B cell (primary cell): Measurements from ENCODE around the gene DISP2. TPM values are rescaled to one million over a fixed set of nuclear protein-coding genes. Genes with fewer than 3 reads are reported as not detected.

Experiments
- ATAC-seq: fragments of 200-7000 bp; cut with Tn5 transposase; one replicate; pipeline ENCODE4 v1.10.0; 2021; ENCODE audit warnings: low read depth, mild to moderate bottlenecking, moderate number of reproducible peaks, moderate library complexity
- CTCF ChIA-PET: fragments of 350-600 bp; sonication (Branson Sonifier 250); formaldehyde crosslinking; loops from one replicate; lab custom pipeline; 2021; ENCODE audit warnings: antibody characterized with exemption, inconsistent platforms; lab: Charles Lee
- POLR2A ChIA-PET: fragments of 350-600 bp; sonication (Branson Sonifier 250); formaldehyde crosslinking; loops from one replicate; lab custom pipeline; 2021; ENCODE audit warnings: antibody characterized with exemption; lab: Charles Lee
- DNase-seq: peaks from one replicate; pipeline ENCODE4 v3.0.0; 2013
- H2AFZ ChIP-seq: 2 replicates; pipeline ENCODE4 v1.6.1; 2012; ENCODE audit warnings: mild to moderate bottlenecking, low read depth, low read length; ENCODE audit not compliant: insufficient read depth, poor library complexity, severe bottlenecking
- H3K27ac ChIP-seq, 2 donors: 1 replicate in 1 of 2; 2 replicates in 1 of 2; pipeline ENCODE4 v1.5.1; 2012 to 2013; ENCODE audit warnings: low read length in 2 of 2, mild to moderate bottlenecking in 2 of 2, moderate library complexity in 1 of 2
- H3K27me3 ChIP-seq, 4 experiments: fragments of 200-600 bp in 1 of 4; sonication (generic) in 1 of 4; replicated peaks in 1 of 4; 1 replicate in 2 of 4; 2 replicates in 2 of 4; pipeline versions ENCODE4 v1.6.1 to v1.7.0; 2013 to 2016; ENCODE audit warnings: low read length in 3 of 4, mild to moderate bottlenecking in 2 of 4, mixed read lengths in 1 of 4, moderate library complexity in 1 of 4; ENCODE audit not compliant: insufficient read depth in 4 of 4, control insufficient read depth in 3 of 4; ENCODE audit errors: control extremely low read depth in 1 of 4
- H3K36me3 ChIP-seq, 2 experiments: replicated peaks in 1 of 2; 1 replicate in 1 of 2; 2 replicates in 1 of 2; pipeline versions ENCODE4 v1.6.1 to v1.7.1; 2013; ENCODE audit warnings: low read length in 1 of 2; ENCODE audit not compliant: insufficient read depth in 2 of 2, control insufficient read depth in 1 of 2; ENCODE audit errors: control extremely low read depth in 1 of 2, extremely low read depth in 1 of 2
- H3K4me1 ChIP-seq, 2 donors: fragments of 200-600 bp in 1 of 2; sonication (generic) in 1 of 2; 1 replicate in 1 of 2; 2 replicates in 1 of 2; pipeline versions ENCODE4 v1.5.1 to v1.6.1; 2013 to 2017; ENCODE audit warnings: low read length in 2 of 2; ENCODE audit not compliant: control insufficient read depth in 2 of 2, insufficient read depth in 2 of 2
- H3K4me2 ChIP-seq: replicated peaks from 2 replicates; pipeline ENCODE3; 2012; ENCODE audit warnings: mild to moderate bottlenecking, low read depth, low read length; ENCODE audit not compliant: poor library complexity, severe bottlenecking
- H3K4me3 ChIP-seq, 5 experiments: fragments of 200-600 bp in 1 of 5; sonication (generic) in 1 of 5; 1 replicate in 3 of 5; 2 replicates in 2 of 5; pipeline versions ENCODE4 v1.5.1 to v1.7.0; 2011 to 2016; ENCODE audit warnings: low read length in 4 of 5, mild to moderate bottlenecking in 4 of 5, low read depth in 2 of 5, control low read depth in 1 of 5, moderate library complexity in 1 of 5; ENCODE audit not compliant: insufficient read depth in 1 of 5; ENCODE audit errors: control extremely low read depth in 1 of 5, extremely low read depth in 1 of 5
- H3K79me2 ChIP-seq: fragments of 200-600 bp; sonication (generic); one replicate; pipeline ENCODE4 v1.6.0; 2016; ENCODE audit warnings: low read length; ENCODE audit not compliant: control insufficient read depth, insufficient read depth
- H3K9ac ChIP-seq: fragments of 200-600 bp; sonication (generic); 2 replicates; pipeline ENCODE4 v1.6.1; 2017; ENCODE audit warnings: mild to moderate bottlenecking, low read length, moderate library complexity
- H3K9me3 ChIP-seq, 3 donors: one replicate each; pipeline versions ENCODE4 v1.6.1 to v1.7.1; 2013; ENCODE audit warnings: low read length in 2 of 3; ENCODE audit not compliant: control insufficient read depth in 2 of 3, insufficient read depth in 1 of 3; ENCODE audit errors: control extremely low read depth in 1 of 3
- H4K20me1 ChIP-seq: 2 replicates; pipeline ENCODE4 v1.6.0; 2012; ENCODE audit warnings: mild to moderate bottlenecking, low read length; ENCODE audit not compliant: insufficient read depth, control insufficient read depth, poor library complexity, severe bottlenecking
- H3K27ac Mint-ChIP-seq: one replicate; pipeline ENCODE4 v1.8.0; 2021; ENCODE audit warnings: mixed read lengths
- H3K27me3 Mint-ChIP-seq: one replicate; pipeline ENCODE4 v1.8.0; 2021; ENCODE audit warnings: mixed read lengths
- H3K4me1 Mint-ChIP-seq: one replicate; pipeline ENCODE4 v1.8.0; 2021; ENCODE audit warnings: mixed read lengths
- H3K4me3 Mint-ChIP-seq: one replicate; pipeline ENCODE4 v1.8.0; 2021; ENCODE audit warnings: mixed read lengths
- H3K9me3 Mint-ChIP-seq: one replicate; pipeline ENCODE4 v1.8.0; 2022; ENCODE audit warnings: mixed read lengths; ENCODE audit not compliant: insufficient read depth
- EZH2 ChIP-seq: IDR thresholded peaks from 2 replicates; pipeline ENCODE4 v1.6.1; 2012; ENCODE audit warnings: borderline replicate concordance, low read depth, mild to moderate bottlenecking, moderate library complexity, low read length; ENCODE audit not compliant: insufficient read depth, poor library complexity, severe bottlenecking
- WGBS: methylation state at CpG from one replicate; pipeline ENCODE4 v1.1.5; 2013; ENCODE audit warnings: missing lambda C conversion rate; ENCODE audit not compliant: insufficient coverage; 5-methylcytosine and 5-hydroxymethylcytosine counted together
- intact Hi-C: fragments of 100-400 bp; cut with micrococcal nuclease; formaldehyde crosslinking; loops from one replicate; pipeline ENCODE4 v1.10.0; 2022
- polyA plus RNA-seq: library from polyadenylated mRNA; depleted of rRNA; stranded (reverse); fragments of >200 nt; gene quantifications from 2 replicates; pipeline ENCODE4 v1.2.3, GENCODE V29; 2012
- total RNA-seq, 2 donors: library from RNA; stranded (reverse); fragments of 120-200 nt in 1 of 2; gene quantifications; 1 replicate in 1 of 2; 2 replicates in 1 of 2; pipeline versions ENCODE4 v1.2.3 to v1.2.4, GENCODE V29; 2013 to 2022
- TF ChIP-seq, protein P1 (sequence below): fragments of 200-600 bp; IDR thresholded peaks from one replicate; pipeline ENCODE4 v1.8.0; 2022; ENCODE audit warnings: antibody characterized with exemption, mild to moderate bottlenecking

DISP2 gene
- total and polyA plus RNA-seq, 2 donors (not counting 1 experiment from before 2014, with no cell fraction given), result 0.13 to 0.71 TPM

DNA sequence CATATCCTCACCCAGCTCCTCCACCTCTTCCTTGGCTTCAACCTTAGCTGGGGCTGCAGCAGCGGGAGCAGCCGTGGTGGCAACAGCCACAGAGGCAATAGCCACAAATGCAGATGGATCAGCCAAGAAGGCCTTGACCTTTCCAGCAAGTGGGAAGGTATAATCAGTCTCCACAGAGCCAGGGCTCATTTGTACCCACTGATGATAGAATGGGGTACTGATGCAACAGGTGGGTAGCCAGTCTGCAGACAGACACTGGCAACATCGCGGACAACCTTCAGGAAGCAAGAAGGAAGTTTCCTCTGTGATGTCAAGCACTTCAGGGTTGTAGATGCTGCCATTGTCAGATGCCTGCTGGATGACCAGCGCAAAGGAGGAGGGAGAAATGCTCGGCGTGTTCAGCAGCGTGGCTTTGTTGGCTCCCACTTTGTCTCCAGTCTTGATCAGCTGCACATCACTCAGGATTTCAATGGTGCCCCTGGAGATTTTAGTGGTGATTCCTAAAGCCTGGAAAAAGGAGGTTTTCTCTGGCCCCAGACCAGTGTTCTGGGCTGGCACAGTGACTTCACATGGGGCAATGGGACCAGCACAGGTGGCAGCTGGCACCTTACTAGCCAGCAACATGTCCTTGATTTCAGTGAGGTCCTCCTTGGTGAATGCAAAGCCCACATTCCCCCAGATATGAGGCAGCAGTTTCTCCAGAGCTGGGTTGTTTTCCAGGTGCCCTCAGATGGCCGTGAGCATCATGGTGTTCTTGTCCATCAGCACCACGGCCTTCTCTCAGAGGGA is 45.5 kb upstream of the DISP2 start:
- ChIA-PET CTCF (interaction anchor here (1.1 to 14.9 kb wide), 8 partner anchors 8 to 36 kb away, joined by 3 to 227 read pairs (median 58); partner anchors contain the start of genes ANKRD63, CCDC9B and INAFM2), POLR2A (no interaction called here)
- Histone ChIP-seq H3K36me3 (no peaks in the 10 kb centered on the region), H3K27ac (no peak overlapping the region), H4K20me1 (no peaks in the 10 kb centered on the region), H2AFZ (no peak overlapping the region), H3K4me2 (no peak overlapping the region), H3K79me2 (peaks cover 12% of the 10 kb centered on the region), H3K9me3 (no peaks in the 10 kb centered on the region), H3K4me1 (peaks cover 20 to 38% of the 10 kb centered on the region in 2 donors), H3K9ac (no peak overlapping the region), H3K4me3 (no peak overlapping the region), H3K27me3 (peaks cover 0 to 5% (median 4%) of the 10 kb centered on the region in 4 experiments)
- Mint-ChIP-seq H3K4me3 (no peak overlapping the region), H3K4me1 (peaks cover 34% of the 10 kb centered on the region), H3K27me3 (peaks cover 8% of the 10 kb centered on the region), H3K27ac (no peak overlapping the region), H3K9me3 (no peaks in the 10 kb centered on the region)
- TF ChIP-seq, protein P1, sequence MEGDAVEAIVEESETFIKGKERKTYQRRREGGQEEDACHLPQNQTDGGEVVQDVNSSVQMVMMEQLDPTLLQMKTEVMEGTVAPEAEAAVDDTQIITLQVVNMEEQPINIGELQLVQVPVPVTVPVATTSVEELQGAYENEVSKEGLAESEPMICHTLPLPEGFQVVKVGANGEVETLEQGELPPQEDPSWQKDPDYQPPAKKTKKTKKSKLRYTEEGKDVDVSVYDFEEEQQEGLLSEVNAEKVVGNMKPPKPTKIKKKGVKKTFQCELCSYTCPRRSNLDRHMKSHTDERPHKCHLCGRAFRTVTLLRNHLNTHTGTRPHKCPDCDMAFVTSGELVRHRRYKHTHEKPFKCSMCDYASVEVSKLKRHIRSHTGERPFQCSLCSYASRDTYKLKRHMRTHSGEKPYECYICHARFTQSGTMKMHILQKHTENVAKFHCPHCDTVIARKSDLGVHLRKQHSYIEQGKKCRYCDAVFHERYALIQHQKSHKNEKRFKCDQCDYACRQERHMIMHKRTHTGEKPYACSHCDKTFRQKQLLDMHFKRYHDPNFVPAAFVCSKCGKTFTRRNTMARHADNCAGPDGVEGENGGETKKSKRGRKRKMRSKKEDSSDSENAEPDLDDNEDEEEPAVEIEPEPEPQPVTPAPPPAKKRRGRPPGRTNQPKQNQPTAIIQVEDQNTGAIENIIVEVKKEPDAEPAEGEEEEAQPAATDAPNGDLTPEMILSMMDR, result no peak
- TF ChIP-seq EZH2, result no peak
- intact Hi-C loops, result no loop called here
- ATAC-seq (no peak), DNase-seq (no peak)
- 92% methylated on average over 10 of the region's 10 CpGs for WGBS
